Hepatocyte (in vitro differentiated cells): ENCODE measurements around the gene COL19A1.

Experiments
- CTCF ChIP-seq: fragments of 200-600 bp; sonication (generic); IDR thresholded peaks from 2 replicates; pipeline ENCODE4 v1.5.1; 2016; ENCODE audit warnings: antibody characterized with exemption, mild to moderate bottlenecking; ENCODE audit not compliant: poor library complexity
- EZH2 ChIP-seq: fragments of 200-600 bp; sonication (generic); IDR thresholded peaks from 2 replicates; pipeline ENCODE4 v1.6.1; 2016; ENCODE audit warnings: antibody characterized with exemption, mild to moderate bottlenecking, borderline replicate concordance
- EZH2phosphoT487 ChIP-seq: fragments of 200-600 bp; sonication (generic); IDR thresholded peaks from one replicate; pipeline ENCODE4 v1.6.1; 2018; ENCODE audit warnings: antibody characterized with exemption, mild to moderate bottlenecking, low read depth, moderate library complexity; ENCODE audit not compliant: unreplicated experiment, severe bottlenecking

- TF ChIP-seq CTCF (no peak), EZH2 (no peak), EZH2phosphoT487 (no peak)
These were observed 49.8 kb upstream of the COL19A1 start for GRCh38 chr6:69816569-69816968.
